NB4 (cell line): ENCODE results near the gene MARCO.

ENCODE experiments used
- CTCF ChIP-seq: IDR thresholded peaks from one replicate; pipeline ENCODE4 v1.5.1; 2012; ENCODE audit warnings: low read depth, low read length
- MAX ChIP-seq: IDR thresholded peaks from 2 replicates; pipeline ENCODE4 v1.6.1; 2011; ENCODE audit warnings: low read depth, low read length
- MYC ChIP-seq: IDR thresholded peaks from 2 replicates; pipeline ENCODE4 v1.6.1; 2011; ENCODE audit warnings: low read depth, low read length
- POLR2A ChIP-seq: IDR thresholded peaks from 2 replicates; pipeline ENCODE4 v1.6.1; 2011; ENCODE audit warnings: mild to moderate bottlenecking; ENCODE audit not compliant: insufficient read length; ENCODE audit errors: extremely low read depth

- no peak for TF ChIP-seq CTCF
- no peak for TF ChIP-seq POLR2A
- no peak for TF ChIP-seq MAX
- no peak for TF ChIP-seq MYC
Observed at GRCh38 chr2:118939994-118940393, 2.0 kb upstream of the MARCO start.
